Peyer's patch (tissue), 4 donors: ENCODE data around the gene HOXB8.

ENCODE experiments used
- CTCF ChIP-seq, 6 experiments: fragments of 450-650 bp in 4 of 6; fragments of 200-600 bp in 2 of 6; sonication (generic) in 1 of 6; IDR thresholded peaks; one replicate each; pipeline ENCODE4 v1.5.1; 2017 to 2019; ENCODE audit warnings: antibody characterized with exemption in 6 of 6, mild to moderate bottlenecking in 3 of 6, moderate library complexity in 1 of 6
- POLR2A ChIP-seq, 2 donors: fragments of 450-650 bp; IDR thresholded peaks; one replicate each; pipeline ENCODE4 v1.5.1; 2017; ENCODE audit warnings: antibody characterized with exemption in 2 of 2, mild to moderate bottlenecking in 2 of 2, moderate library complexity in 2 of 2

- TF ChIP-seq CTCF (IDR thresholded peaks at IDR 0.05) = peak in 1 of 6 experiments; percentile 10
- peak; percentile 73 to 82 for TF ChIP-seq POLR2A (IDR thresholded peaks at IDR 0.05)
These were observed 4.5 kb downstream of the HOXB8 start, which contains the start of gene HOXB7 for GRCh38 chr17:48610282-48611211.
